ENCODE data around the gene TFR2.
"Not testable (repeated sequence)": the region's sequence is repeated elsewhere in the genome, so short reads cannot be mapped to it uniquely, and the experiment has no call there.

Gene TFR2

DNA sequence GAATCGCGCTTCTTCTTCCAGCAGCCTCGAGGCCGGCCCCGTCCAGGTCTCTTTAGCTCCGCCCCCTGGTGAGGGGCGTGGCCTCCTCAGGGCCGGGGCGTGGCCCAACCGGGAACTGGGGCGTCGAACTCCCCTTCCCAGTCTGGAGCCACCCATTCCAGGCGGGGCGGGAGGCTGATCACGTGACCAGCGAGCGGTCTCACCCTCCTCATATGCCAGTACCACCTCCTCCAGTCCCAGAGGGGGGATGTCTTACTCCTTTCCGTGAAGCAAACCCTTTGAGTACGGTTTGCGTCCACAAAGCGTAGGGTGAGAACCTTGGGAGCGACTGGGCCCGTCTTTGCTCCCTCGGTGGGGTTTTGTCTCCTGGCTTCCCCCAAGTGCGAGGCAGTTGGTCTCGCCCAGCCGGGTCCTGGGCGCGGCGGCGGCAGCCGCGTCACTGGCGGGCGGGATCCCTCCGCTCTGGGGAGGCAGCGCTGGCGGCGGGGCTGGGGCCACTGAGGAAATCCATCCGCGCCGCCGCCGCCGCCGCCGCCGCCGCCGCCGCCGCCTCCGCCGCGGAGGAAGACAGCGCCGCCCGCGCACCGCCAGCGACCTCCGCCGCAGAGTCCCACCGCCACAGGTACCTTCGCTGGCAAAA lies 32.1 kb upstream of the TFR2 start, which contains the start of gene GNB2:
TSS of gene GNB2 (plus strand) at position 439 of the 640 bp plus-strand sequence. CDS start 2,526 bp downstream, outside the sequence.
- peak within 1 kb of the TSS; percentile 97 for H3K27ac ChIP-seq
- H3K27me3 ChIP-seq (ENCODE audit: insufficient read depth, low read depth, severe bottlenecking), result no peaks in the 10 kb centered on the region
- TF ChIP-seq, protein P1, sequence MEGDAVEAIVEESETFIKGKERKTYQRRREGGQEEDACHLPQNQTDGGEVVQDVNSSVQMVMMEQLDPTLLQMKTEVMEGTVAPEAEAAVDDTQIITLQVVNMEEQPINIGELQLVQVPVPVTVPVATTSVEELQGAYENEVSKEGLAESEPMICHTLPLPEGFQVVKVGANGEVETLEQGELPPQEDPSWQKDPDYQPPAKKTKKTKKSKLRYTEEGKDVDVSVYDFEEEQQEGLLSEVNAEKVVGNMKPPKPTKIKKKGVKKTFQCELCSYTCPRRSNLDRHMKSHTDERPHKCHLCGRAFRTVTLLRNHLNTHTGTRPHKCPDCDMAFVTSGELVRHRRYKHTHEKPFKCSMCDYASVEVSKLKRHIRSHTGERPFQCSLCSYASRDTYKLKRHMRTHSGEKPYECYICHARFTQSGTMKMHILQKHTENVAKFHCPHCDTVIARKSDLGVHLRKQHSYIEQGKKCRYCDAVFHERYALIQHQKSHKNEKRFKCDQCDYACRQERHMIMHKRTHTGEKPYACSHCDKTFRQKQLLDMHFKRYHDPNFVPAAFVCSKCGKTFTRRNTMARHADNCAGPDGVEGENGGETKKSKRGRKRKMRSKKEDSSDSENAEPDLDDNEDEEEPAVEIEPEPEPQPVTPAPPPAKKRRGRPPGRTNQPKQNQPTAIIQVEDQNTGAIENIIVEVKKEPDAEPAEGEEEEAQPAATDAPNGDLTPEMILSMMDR (IDR thresholded peaks at IDR 0.05; ENCODE audit: low read depth, low read length), result no peak
- DNase-seq, result peak; percentile 99
- no peaks in the 10 kb centered on the region for H3K9me3 ChIP-seq (ENCODE audit: severe bottlenecking)
- H3K4me3 ChIP-seq (ENCODE audit: low read depth, low read length), result peak within 1 kb of the TSS; percentile 94
- peaks cover 21% of the 10 kb centered on the region for H3K36me3 ChIP-seq

DNA sequence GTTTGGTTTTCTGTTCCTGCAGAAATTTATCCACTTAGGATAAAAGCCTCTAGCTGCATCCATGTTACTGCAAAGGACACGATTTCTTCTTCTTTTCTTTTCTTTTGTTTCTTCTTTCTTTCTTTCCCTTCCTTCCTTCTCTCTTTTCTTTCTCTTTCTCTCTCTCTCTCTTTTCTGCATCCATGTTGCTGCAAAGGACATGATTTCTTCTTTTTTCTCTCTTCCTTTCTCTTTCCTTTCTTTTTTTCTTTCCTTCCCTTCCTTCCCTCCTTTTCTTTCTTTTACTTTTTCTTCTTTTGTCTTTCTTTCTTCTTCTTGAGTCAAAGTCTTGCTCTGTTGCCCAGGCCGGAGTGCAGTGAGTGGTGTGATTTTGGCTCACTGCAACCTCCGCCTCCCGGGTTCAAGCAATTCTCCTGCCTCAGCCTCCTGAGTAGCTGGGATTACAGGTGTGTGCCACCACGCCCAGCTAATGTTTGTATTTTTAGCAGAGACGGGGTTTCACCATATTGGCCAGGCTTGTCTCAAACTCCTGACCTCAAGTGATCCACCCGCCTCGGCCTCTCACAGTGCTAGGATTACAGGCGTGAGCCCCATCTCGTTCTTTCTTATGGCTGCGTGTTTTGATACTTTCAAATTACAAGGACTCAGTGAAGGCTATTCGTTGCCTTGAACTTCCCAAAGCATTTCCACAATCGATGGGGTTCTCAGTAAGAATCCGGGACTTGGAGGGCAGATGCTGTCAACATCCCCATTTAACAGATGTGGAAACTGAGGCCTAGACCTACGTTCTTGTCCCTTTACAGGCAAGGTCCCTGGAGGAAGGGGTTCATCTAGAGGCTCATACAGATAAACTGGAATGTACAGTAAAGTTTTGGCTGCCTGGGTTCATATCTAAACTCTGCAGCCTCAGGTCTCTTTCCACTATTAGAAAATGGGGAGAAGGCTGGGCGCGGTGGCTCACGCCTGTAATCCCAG lies 30.3 kb upstream of the TFR2 start:
- Histone ChIP-seq H3K9me3 (ENCODE audit: severe bottlenecking) (no peaks in the 10 kb centered on the region), H3K27ac (no peak overlapping the region), H3K36me3 (peaks cover 3% of the 10 kb centered on the region), H3K27me3 (ENCODE audit: insufficient read depth, low read depth, severe bottlenecking) (no peaks in the 10 kb centered on the region), H3K4me3 (ENCODE audit: low read depth, low read length) (no peak overlapping the region)
- TF ChIP-seq, protein P1 (IDR thresholded peaks at IDR 0.05; ENCODE audit: low read depth, low read length), result no peak
- no peak for DNase-seq

DNA sequence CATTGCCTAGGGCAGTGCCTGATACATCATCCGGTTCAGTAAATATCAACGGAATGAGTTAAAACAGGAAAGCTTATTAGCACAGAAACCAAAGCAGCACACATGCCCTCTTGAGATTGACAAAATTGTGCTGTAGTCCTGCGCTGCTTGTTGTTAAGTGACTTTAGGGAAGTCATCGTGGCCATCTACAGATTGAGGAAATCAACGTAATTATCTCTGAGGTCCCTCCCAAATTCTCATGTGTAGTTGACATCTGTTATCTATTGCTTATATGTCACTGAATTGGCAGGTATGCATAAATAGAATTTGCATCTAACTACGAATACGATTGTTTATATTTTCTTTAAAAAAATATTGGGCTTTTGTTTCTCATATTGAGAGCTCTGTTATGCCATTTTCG lies 28.7 kb upstream of the TFR2 start:
- Histone ChIP-seq H3K27me3 (ENCODE audit: insufficient read depth, low read depth, severe bottlenecking) (no peaks in the 10 kb centered on the region), H3K27ac (no peak overlapping the region), H3K36me3 (no peaks in the 10 kb centered on the region), H3K9me3 (ENCODE audit: severe bottlenecking) (no peaks in the 10 kb centered on the region), H3K4me3 (ENCODE audit: low read depth, low read length) (no peak overlapping the region)
- TF ChIP-seq, protein P1 (IDR thresholded peaks at IDR 0.05; ENCODE audit: low read depth, low read length), result no peak
- no peak for DNase-seq

DNA sequence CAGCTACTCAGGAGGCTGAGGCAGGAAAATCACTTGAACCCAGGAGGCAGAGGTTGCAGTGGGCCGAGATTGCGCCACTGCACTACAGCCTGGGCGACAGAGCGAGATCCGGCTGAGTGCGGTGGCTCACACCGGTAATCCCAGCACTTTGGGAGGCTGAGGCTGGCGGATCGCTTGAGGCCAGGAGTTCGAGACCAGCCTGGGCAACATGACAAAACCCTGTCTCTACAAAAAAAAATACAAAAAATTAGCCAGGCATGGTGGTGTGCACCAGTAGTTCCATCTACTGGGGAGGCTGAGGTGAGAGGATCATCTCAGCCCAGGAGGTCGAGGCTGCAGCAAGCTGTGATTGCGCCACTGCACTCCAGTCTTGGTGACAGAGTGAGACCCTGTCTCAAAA lies 27.8 kb upstream of the TFR2 start:
- not testable (repeated sequence) for H3K27me3 ChIP-seq (ENCODE audit: insufficient read depth, low read depth, severe bottlenecking); DNase-seq; H3K9me3 ChIP-seq (ENCODE audit: severe bottlenecking); H3K36me3 ChIP-seq; H3K4me3 ChIP-seq (ENCODE audit: low read depth, low read length); H3K27ac ChIP-seq

DNA sequence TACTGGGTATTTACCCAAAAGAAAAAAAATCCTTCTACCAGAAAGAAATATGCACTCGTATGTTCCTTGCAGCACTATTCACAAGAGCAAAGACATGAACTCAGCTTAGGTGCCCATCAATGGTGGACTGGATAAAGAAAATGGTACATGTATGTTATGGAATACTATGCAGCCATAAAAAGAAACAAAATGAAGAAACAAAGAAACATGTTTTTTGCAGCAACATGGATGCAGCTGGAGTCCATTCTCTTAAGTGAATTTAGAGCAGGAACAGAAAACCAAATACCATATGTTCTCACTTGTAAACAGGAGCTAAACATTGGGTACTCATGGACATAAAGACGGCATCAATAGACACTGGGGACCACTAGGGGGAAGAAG lies 26.7 kb upstream of the TFR2 start:
- no peaks in the 10 kb centered on the region for H3K9me3 ChIP-seq (ENCODE audit: severe bottlenecking)
- DNase-seq, result no peak
- no peaks in the 10 kb centered on the region for H3K36me3 ChIP-seq
- no peak overlapping the region for H3K4me3 ChIP-seq (ENCODE audit: low read depth, low read length)
- TF ChIP-seq, protein P1 (IDR thresholded peaks at IDR 0.05; ENCODE audit: low read depth, low read length), result no peak
- H3K27ac ChIP-seq, result no peak overlapping the region
- no peaks in the 10 kb centered on the region for H3K27me3 ChIP-seq (ENCODE audit: insufficient read depth, low read depth, severe bottlenecking)

DNA sequence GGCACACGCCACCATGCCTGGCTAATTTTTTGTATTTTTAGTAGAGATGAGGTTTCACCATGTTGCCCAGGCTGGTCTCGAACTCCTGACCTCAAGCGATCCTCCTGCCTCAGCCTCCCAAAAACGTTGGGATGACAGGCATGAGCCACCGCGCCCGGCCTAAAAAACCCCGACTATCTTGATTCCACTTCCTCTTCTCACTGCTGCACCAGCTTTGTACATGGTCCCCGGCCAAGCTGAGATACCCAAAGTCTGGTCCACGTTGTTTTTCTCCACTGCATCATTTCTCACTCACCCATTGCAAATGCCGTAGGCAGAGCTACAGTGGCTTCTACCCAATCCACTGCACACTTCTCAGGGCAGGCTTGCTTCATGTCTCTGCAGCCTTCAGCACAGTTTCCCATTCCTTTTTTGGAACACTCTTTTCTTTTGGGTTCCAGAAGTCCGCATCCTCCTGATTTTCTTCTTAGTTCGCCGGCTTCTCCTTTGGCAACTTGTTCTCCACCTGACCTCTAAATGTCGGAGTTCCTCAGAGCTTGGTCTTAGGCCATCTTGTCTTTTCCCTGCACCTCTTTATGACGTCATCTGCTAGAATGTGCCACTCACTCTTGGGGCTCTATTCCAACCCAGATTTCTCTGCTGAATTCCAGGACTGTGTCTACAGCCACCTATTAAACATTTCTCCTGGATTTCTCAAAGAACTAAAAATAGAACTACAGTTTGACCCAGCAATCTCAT lies 26.1 kb upstream of the TFR2 start:
- TF ChIP-seq, protein P1 (IDR thresholded peaks at IDR 0.05; ENCODE audit: low read depth, low read length), result no peak
- H3K9me3 ChIP-seq (ENCODE audit: severe bottlenecking), result no peaks in the 10 kb centered on the region
- no peaks in the 10 kb centered on the region for H3K27me3 ChIP-seq (ENCODE audit: insufficient read depth, low read depth, severe bottlenecking)
- no peak for DNase-seq
- no peak overlapping the region for H3K27ac ChIP-seq
- no peaks in the 10 kb centered on the region for H3K36me3 ChIP-seq
- no peak overlapping the region for H3K4me3 ChIP-seq (ENCODE audit: low read depth, low read length)
